Right forelimb (tissue), 1 donor: ENCODE data around the gene HEPACAM.

Source experiments
- DNase-seq: peaks from one replicate; pipeline ENCODE4 v3.0.0-alpha.2; 2018

Gene HEPACAM

DNA sequence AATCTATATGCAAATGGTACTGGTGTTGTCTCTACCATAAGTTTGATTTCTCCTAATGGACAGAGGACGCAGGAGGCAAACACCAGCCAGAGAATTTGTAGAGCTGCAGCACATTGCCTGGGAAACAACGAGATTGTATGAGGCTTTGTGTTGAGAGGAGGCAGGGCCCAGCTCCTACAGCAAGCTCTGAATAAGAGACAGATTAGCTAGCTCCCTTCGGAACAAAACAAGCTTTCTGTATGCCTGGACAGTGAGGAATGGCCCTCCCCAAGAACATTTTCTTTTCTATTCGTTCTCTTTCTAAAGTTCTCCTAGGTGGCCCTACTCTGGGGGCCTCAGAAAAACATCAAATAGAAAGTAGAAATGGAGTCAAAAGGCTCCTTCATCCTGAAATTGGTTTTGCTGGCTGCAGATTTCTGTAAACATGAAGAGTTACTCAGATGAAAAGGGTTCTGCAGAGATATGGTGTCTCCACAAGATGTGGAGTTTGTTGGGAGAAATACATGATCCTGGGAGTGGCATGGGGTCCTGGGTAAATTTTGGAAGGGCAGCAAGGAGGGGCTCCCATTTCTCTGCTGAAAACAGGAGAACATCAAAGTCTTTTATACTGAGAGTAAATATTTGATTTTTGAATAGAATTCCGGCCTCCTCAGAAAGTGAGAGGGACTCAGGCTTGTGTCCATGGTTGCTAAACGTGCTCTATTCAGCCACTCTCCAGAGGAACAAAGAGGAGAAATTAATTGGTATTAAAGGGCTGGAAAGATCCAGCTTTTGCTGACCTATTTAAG lies 6.8 kb upstream of the HEPACAM start:
- no peak for DNase-seq

DNA sequence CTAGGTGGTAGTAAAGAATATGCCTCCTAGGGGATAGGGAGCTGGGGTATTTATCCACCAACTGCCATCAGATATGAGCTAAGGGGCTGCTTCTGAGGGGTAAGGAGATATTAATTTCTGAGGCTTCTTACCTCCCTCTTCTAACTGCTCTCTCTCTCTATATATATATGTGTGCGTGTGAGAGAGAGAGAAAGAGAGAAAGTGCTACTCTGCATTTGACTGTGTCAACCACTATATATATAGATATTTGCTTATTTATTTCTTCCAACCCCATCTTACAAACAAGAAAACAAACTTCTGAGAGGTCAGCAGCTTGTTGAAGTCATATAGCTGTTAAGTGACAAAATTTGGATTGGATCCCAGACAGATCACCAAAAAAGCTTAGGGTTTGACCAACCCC lies 5.9 kb upstream of the HEPACAM start:
- DNase-seq = no peak

DNA sequence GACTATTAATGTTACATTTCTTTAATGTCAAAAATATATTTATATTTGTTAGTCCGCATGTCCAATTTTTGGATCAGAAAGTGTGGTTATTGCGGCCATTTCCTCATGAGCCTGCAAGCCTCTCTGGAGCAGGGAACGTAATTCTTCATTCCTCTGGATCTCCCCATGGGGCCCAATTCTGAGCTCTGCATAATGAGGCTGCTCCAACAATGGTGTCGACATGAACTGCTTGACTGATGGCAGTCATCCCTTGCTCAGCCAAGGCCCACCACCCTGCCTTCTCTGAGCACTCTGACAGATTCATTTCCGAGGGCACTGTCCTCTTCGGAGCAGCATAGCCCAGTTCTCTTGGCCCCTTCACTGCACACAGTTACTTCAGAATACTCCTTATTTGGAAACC lies 3.1 kb upstream of the HEPACAM start:
- DNase-seq = no peak

DNA sequence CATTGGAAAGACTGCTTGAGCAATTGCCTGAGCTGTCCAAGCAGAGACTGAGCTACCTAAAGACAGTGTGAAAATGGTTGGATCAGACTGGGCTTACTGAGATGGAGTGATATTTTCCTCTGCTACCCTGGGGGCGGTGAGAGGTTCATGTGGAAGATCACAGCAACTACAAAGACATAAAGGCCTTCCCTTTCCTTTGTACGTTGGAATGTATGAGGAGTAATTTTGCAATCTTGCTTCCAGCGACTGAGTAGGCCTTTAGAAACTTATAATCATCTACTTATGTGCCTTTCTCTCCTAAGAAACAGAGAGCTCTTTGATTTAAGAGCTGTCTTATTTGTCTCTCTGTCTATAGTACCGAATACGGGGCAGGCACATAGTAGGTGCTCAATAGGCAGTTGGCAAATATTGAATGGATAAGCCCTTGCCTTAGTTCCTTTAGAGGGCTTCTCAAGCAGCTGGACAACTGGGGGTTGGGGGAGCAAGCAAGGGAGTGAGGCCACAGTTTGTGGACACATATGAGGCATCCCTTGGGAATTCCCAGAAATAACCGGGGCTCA lies 2.4 kb upstream of the HEPACAM start:
- DNase-seq = no peak

DNA sequence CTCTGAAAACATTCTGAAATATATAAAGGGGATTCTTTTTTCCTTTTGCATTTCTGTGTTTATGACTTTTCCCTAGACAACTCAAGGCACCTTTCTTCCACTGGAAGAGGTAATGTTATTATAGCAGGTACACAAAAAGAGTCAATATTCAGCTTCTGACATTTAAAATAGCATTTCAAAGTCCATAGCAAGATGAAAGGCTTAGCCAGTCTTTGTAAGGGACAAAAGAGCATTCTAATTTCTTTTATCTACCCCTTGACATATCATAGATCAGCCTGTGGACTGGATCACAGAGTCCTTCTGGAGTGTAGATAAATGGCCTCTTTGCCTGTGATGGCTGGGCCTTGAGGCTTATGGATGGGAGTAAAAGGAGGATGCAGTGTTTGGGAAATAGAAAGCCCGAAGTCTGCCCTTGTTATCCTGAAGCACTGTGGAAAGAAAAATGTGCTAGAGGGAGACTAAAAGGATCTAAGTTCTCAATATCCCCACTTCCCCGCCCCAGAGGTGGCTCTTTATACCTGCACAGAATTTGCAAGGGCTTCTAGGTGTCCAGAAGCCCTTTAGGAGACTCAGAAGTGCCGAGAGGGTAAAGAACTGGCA lies 1.6 kb upstream of the HEPACAM start:
- no peak for DNase-seq

DNA sequence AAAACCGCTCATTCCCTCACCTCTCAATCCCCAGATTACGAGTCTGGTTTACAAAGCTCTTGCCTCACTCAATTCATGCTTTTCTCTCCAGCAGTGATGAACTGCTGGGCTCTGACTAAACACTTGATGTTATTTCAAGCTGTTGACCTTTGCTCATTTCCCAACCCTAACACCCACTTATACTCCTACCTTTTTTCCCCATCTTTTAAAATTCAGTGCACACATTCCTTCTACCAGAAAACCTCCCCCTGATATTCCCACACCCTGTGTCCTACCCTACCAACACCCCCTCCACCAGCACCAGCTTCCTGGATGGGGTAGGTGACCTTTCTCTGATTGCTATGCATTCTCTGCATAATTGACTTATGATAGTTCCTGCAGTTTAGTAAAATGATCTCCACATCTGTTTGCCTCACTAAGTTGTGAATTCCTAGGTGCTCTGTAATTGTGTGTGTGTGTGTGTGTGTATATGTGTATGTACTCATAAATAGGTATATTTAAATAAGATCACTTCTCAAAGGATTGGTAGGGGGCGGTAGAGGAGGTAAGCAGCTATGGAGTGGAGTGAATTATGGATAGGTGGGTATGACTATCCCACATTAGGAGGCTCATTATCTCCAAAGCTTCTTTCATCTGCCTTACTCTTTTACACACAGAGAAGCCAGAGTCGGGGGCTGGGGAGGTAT lies 842 bp downstream of the HEPACAM start:
- no peak for DNase-seq

DNA sequence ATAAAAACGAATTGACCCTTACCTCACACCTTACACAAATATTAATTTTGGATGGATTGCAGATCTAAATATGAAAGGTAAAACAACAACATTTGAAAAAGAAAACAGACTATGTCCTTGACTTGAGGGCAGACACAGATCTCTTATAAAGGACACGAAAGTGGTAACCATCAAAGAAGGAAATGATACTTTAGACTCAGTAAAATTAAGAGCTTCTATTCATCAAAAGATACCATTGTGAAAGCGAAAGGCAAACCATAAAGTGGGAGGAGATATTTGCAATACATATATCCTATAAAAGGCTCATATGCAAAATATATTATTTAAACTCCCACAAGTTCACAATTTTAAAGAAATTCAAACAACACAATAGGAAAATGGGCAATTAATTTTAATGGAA lies 5.0 kb downstream of the HEPACAM start:
- no peak for DNase-seq

DNA sequence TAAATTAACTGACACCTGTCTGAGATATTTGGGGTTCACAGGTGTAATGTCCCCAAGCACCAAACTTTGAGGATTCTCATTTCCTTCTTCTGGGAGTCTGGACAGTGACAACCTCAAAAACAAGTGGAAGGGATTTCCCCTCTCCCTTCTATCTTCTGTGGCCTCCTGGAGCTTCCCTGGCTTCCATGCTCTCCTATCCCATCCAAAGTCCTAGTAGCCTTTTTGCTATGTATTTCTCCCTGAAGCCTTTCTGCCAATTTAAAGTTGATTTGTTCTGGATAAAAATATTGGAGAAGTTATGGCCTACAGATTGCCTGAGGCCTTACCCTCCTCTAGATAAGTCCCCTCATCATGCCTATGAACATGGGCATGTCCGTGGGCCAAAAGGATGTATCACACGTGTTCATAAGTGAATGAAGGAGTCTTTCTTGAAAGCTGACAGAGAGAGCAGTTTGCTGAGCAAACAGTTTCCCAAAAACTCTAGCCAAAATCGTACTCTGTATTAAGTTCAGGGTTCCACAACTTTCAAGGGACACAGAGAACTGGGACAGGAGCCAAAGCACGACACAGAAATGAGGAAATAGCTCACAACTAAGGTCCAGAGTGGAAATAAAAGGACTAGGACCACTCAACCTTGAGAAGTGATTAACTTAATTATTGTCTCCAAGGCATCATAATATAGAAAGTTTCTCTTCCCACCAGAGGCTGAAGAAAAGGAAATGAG lies 6.7 kb downstream of the HEPACAM start:
- no peak for DNase-seq

DNA sequence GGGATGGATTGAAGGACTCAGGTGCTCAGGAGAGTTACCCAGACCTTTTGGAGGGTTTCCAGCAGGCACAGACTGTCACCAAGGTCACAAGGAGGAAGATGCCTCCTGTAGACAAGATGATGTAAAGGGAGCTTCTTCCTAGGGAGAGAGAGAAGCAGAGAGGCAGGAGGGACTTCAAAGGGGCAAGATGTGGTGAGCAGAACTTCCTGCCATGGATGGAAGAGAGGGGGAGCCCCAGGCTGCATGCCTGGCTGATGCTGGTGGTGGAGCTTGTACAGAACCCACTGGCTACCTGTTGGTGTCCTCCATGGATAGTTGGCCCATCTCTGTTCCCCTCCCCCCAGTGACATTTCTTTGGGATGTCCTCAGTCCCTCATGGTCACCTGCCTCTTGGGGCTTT lies 12.6 kb downstream of the HEPACAM start:
- DNase-seq = no peak

DNA sequence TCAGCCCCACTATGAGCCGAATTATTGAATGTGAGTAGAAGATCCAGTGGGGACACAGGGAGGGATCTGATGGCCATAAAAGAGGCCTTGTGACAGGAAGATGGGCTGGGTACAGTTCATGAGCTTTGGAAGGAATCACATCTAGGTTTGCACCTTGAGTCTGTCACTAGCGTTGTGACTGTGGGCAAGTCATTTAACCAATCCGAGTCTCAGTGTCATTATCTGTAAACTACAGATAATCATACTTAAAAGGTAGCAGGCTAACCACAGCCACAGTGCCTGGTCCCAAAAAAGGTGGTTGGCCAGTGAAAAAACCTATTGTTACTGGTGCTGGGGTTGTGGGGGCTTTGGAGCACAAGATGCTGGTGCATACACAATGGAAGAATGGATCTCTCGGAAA lies 13.0 kb downstream of the HEPACAM start:
- DNase-seq = no peak

DNA sequence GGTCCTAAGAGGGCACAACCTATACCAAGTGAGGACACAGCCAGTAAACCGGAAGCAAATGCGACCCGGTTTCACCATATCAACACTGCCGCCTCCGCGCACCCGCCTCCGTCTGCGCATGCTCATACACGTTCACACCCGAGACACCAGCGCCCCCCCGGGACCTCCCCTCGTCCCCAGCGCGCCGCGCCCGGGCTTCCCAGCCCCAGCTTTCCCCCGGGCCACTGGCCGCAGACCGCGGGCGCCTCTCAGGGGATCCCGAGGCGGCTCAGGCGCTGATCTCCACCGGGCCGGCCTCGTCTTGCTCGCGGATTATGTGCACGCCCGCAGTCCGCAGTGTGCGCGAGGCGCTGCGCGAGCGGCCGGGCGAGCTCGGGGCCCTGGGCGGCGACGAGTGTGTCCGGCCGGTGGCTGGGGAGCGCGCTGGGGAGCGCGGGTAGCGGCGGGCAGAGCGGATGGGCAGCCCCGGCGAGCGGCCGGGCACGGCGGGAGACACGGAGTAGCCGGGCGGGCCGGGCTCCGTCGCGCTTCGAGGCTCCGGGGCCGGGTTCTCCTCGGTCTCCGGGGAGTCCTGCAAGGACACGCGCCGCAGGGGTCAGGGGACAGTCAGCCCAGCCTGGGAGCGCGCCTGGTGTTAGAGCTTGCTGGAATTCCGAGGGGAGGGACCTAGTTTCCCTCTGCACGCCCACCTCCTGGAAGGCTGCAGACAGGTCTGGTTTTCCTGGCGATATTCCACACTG lies 14.8 kb downstream of the HEPACAM start:
- peak; percentile 88 for DNase-seq

DNA sequence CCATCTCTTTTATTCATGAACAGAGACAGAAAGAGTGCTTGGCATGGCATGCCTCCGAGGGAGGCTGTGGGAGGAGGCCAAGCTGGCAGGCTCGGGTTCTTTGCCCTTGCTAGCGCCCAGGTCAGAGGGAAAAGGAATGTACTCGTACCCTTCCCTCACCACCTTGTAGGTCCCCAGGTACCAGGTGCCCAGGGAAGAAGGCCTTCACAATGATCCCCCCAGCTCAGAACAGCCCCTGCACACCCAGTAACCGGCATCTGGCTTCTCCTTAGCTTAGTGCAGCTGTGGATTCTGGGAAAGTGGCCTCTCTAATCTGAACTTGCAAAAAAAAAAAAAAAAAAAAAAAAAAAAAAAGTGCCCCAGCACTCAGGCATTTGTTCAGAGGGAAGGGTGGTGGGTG lies 15.5 kb downstream of the HEPACAM start:
- DNase-seq = no peak

DNA sequence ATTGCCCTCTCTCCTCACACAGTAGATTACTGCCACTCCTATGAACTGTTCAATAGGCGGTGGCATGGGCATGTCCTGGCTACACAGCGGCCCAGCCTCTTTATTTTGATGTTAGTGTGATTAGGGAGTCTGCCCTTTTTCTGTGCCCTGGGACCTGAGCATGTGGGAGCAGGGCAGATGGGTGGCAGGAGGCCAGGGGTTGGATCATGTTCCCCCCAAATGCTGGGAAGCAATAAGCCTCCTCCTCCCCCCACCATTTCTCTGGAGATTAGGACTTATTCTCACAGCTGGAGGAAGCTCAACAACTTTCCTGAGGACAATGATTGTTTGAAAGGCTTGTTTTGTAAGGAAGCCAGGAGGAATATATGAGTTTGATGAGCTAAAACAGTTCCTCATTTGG lies 15.9 kb downstream of the HEPACAM start:
- no peak for DNase-seq

DNA sequence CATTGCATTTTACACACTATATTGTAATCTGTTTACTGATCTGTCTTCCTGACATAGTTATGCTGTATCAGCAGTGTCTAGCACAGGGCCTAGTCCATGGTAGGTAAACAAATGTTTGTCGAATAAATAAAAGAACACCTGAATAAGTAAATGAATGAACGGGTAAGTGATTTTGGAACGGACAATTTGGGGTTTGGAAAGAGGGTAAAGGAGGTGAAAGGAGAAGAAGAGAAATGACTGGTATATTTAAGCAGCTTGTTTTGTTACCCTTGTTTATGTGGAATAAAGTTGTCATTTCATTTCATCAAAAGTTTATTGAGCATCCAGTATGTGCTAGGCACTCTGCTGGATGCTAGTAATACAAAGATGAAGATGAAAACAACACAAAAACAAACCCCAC lies 16.9 kb downstream of the HEPACAM start, which contains the start of gene HEPN1:
TSS of gene HEPN1 (plus strand) at position 301 of the 400 bp plus-strand sequence.
- DNase-seq = no peak

DNA sequence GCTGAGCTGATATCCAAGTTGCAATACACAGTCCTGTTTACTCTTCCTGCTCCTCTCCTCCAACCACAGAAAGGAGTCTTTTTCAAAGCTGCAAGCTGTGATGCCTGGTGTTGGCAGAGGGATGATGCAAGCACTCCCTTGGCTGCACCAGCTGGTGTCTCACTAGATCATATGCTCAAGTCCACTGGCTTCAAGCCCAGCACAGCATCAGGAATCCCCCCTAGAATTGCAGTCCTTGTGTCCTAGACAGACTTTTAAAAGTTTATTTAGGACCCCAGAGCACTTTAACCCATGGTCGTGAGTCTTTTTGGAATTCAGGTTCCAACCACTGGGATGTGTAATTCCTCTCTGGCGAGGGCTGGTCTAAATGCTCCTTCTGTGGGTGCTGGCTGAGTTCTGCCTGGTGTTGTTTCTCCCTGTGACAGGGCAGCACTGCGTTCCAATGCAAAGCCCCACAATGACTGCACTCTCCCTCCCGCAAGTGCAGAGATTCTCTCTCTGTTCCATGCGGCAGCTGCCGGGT lies 18.7 kb downstream of the HEPACAM start:
- DNase-seq = no peak

DNA sequence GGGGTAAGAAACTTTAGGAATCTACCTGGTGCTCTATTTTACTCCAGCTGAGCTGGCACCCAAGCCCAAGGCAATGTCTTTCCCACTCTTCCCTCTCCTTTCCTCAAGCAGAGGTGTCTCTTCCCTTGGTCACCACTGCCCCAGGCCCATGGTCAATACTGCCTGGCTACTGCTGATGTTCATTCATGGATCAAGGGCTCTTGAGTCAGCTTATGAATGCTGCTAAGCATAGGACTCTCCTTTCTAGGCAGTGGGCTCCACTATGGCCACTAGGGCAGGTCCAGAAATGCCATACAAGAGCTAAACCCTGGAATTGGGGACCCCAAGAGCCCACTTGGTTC lies 19.5 kb downstream of the HEPACAM start:
- DNase-seq = no peak

DNA sequence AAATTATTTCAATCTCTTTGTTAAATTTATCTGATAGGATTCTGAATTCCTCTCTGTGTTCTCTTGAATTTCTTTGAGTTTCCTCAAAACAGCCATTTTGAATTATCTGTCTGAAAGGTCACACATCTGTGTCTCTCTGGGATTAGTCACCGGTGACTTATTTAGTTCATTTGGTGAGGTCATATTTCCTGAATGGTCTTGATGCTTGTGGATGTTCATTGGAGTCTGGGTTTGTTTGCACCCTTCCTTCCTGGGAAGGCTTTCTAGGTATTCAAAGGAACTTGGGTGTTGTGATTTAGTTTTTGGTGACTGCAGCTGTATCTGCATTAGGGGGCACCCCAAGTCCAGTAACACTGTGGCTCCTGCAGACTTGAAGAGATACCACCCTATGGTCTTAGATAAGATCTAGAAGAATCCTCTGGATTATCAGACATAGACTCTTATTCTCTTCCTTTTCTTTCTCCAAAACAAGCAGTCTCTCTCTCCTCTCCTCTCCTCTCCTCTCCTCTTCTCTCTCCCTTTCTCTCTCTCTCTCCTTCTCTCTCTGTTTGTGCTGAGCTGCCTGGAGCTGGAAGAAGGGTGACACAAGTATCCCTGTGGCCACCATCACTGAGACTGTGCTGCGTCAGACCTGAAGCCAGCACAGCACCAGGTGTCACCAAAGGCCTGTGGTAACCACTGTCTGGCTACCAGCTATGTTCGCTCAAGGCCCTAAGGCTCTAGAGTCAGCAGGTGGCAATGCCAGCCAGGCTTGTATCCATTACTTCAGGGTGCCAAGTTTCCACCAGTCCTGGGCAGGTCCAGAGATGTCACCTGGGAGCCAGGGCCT lies 20.1 kb downstream of the HEPACAM start:
- no peak for DNase-seq

DNA sequence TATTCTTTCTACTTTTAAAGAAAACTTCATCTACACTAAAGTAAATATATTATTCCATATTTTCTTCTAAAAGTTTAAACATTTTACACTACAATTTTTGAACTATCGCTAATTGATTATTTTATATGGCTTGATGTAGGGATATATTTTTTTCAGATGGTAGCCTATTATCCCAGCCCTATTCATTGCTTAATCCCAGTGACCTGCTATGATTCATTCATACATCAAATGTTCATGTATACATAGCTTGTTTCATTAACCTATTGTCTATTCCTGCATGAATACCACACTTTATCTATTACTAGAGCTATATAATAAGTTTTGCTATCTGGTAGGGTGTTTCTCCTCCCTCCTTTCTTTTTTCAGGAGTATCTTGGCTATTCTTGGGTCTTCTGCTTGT lies 33.2 kb downstream of the HEPACAM start:
- no peak for DNase-seq

DNA sequence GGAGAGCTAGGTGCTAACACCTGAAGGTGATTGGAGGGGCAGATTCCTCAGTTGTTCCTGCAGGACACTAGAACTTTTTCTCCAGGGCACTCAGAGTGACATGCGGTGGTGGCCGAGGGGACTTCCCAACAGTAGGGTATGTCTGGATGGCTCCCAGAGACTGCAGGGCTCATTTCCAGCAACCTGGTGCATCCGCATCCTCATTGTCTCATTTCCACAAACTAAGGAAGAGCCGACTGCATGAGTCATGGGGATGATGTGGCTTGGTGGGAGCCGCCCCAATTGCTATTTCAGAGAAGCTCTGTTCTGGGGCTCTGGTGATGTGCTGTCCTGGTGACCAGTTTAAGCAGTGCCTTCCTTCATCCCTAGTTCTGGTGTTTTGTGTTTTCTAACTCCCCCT lies 35.4 kb downstream of the HEPACAM start:
- no peak for DNase-seq

DNA sequence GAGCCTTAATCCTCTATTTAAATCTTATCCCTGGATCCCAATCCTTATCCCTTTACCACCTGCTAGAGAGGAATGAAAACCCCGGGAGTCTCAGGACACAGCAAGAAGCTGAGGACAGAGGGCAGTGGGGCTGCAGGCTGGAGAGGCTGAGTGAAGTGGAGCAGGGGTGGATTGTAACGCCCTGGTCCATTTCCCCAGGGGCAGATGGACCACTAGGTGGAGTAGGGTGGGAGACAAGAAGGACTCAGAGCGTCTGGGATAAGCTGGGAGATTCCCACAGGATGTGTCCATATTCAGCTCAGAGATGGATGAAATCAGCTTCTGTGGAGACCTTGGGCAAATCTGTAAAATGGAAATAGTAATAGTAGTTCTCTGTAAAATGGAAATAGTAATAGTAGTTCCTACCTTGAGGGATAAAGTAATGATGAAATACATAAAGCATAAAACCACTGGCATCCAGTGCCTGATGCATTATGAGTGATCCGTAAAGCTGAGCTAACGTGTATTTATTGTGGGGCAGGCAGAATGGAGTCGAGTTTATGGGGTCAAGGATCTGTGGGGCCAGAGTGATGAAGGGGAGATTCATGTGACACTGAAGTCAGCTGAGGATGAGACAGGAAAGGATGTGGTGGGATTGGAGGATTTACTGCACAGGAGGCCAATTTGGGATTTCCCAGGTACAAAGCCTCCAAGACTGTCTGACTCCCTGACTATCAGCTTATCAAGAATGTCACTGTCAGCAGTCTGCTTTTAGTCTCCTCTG lies 36.3 kb downstream of the HEPACAM start:
- no peak for DNase-seq

DNA sequence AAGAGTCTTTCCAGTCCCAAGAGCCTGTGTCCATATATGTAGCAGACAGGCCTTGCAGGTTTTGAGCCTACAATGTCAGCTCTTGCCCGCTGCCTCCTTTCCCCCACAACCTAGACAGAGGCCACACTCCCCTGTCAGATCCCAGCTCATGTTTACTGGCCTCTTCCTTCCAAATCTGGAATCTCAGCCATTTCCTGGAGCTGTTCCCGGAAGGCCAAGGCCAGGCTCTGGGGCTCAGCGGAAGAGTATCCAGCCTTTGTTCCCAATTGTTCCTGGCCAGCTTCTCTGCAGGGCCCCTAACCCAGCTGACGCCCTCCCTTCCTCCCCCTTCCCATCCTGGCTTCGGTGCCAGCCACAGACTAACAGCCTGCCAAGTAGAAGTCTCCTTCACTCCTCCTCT lies 37.1 kb downstream of the HEPACAM start:
- DNase-seq = peak; percentile 74
